ENCODE measurements around the gene PMM2. TPM values are rescaled to one million over a fixed set of nuclear protein-coding genes. Genes with fewer than 3 reads are reported as not detected.

PMM2 gene
- total and polyA plus RNA-seq, 12 donors: 7.4 to 81.1 (median 26.3) TPM

DNA sequence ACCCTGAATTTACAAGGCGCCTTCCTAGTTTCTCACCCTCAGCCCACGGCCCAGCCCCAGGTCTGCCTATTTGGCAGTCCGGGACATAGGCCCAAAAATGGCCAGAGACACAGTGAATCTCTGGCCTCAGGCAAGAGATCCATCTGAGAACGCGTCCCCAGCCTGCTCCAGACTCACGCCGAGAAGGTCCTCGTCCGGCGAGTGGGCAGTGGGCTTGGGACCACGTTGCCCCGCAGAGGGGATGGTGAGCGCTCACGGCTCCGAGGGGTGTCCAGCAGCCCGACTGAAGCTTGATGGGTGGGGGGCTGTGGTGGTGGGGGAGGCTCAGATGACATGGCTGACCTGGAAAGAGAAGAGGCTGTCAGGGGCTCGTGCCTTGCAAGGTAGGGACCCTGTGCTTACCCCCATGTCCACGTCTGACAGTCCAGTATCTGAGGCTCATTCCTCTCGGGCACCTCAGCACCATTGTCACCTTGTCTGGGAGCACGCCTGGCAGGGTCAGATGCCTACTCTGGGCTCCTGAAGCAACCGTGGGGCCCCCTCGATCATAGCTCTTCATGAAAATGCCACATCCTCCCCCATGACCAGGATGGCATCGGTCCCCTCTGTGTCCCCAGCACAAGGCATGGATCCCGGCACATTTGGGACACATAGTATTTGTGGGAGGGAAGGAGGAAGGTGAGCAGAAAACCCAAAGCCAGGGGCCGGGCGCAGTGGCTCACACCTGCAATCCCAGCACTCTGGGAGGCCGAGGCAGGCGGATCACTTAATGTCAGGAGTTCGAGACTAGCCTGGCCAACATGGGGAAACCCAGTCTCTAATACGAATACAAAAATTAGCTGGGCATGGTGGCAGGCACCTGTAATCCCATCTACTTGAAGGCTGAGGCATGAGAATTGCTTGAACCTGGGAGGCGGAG is 61.6 kb downstream of the PMM2 start:
- peak overlapping the region; percentile 53 to 91 (median 80) for H3K27ac ChIP-seq
- peak overlapping the region in 1 of 4 donors; percentile 13 for H3K4me3 ChIP-seq
- H3K36me3 ChIP-seq (replicated peaks in 1 of 2): peaks cover 0 to 44% of the 10 kb centered on the region in 2 donors
- H3K4me1 ChIP-seq (replicated peaks in 1 of 2): peaks cover 52 to 56% of the 10 kb centered on the region in 2 donors
- peak in 3 of 7 donors; percentile 14 to 36 (median 17) for DNase-seq
- intact Hi-C loops (cut with DNase I): no loop called here
- no peaks in the 10 kb centered on the region for H3K27me3 ChIP-seq
- no peaks in the 10 kb centered on the region for H3K9me3 ChIP-seq (replicated peaks in 1 of 3)
- no peak for TF ChIP-seq POLR2A (IDR thresholded peaks at IDR 0.05)
- TF ChIP-seq, protein P1, sequence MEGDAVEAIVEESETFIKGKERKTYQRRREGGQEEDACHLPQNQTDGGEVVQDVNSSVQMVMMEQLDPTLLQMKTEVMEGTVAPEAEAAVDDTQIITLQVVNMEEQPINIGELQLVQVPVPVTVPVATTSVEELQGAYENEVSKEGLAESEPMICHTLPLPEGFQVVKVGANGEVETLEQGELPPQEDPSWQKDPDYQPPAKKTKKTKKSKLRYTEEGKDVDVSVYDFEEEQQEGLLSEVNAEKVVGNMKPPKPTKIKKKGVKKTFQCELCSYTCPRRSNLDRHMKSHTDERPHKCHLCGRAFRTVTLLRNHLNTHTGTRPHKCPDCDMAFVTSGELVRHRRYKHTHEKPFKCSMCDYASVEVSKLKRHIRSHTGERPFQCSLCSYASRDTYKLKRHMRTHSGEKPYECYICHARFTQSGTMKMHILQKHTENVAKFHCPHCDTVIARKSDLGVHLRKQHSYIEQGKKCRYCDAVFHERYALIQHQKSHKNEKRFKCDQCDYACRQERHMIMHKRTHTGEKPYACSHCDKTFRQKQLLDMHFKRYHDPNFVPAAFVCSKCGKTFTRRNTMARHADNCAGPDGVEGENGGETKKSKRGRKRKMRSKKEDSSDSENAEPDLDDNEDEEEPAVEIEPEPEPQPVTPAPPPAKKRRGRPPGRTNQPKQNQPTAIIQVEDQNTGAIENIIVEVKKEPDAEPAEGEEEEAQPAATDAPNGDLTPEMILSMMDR (IDR thresholded peaks at IDR 0.05): no peak
- 90 to 93% (median 92%) methylated on average over 14 to 31 of the region's 31 CpGs for WGBS, 4 donors

DNA sequence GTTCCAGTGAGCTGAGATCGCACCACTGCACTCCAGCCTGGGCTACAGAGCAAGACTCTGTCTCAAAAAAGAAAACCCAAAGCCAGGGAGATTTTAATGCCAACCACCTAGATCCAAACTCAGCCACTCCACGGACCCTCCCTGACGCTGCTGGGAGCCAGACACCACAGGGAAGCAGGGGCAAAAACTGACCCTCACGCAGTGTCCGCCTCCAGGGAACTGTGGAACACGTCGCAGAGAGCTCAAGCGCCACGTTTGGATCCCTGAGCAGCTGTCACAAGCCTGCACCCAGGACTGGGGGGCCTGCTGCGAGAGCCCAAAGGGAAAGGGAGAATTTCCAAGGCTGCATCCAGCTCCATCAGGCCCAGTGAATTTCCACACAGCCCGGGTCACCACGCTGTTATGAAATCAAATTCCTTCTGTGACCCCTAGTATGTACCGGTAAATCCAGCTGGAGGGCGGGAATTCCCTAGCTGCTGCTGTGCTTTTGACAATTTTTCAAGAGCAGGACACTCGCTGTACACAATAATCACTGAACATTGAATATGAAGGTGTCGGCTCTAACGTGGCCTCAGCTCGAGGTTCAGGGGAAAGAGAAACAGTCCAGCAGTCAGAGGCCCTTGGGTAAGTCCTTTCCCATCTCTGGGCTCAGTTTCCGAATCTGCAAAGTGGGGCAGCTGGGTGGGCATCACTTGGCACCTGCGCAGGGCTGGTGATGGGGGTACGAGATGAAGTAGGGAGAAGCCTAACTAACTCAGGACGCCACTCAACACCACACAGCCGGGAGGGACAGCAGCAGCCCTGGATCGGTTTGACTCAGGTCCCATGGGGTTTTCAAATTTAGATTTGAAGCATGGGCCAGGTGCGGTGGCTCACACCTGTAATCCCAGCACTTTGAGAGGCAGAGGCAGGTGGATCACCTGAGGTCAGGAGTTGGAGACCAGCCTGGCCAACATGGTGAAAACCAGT is 62.6 kb downstream of the PMM2 start:
- TF ChIP-seq, protein P1 (IDR thresholded peaks at IDR 0.05): no peak
- peak in 1 of 2 donors; percentile 19 for TF ChIP-seq POLR2A (IDR thresholded peaks at IDR 0.05)
- Histone ChIP-seq H3K36me3 (replicated peaks in 1 of 2) (peaks cover 0 to 35% of the 10 kb centered on the region in 2 donors), H3K27ac (peak overlapping the region; percentile 53 to 91 (median 80)), H3K4me1 (replicated peaks in 1 of 2) (peaks cover 62 to 65% of the 10 kb centered on the region in 2 donors), H3K27me3 (no peaks in the 10 kb centered on the region), H3K9me3 (replicated peaks in 1 of 3) (no peaks in the 10 kb centered on the region), H3K4me3 (peak overlapping the region in 1 of 4 donors; percentile 13)
- WGBS, 4 donors: 48 to 55% (median 51%) methylated on average over 22 to 25 of the region's 25 CpGs
- peak in 6 of 7 donors; percentile 70 to 92 (median 89) for DNase-seq
- intact Hi-C loops (cut with DNase I): no loop called here

DNA sequence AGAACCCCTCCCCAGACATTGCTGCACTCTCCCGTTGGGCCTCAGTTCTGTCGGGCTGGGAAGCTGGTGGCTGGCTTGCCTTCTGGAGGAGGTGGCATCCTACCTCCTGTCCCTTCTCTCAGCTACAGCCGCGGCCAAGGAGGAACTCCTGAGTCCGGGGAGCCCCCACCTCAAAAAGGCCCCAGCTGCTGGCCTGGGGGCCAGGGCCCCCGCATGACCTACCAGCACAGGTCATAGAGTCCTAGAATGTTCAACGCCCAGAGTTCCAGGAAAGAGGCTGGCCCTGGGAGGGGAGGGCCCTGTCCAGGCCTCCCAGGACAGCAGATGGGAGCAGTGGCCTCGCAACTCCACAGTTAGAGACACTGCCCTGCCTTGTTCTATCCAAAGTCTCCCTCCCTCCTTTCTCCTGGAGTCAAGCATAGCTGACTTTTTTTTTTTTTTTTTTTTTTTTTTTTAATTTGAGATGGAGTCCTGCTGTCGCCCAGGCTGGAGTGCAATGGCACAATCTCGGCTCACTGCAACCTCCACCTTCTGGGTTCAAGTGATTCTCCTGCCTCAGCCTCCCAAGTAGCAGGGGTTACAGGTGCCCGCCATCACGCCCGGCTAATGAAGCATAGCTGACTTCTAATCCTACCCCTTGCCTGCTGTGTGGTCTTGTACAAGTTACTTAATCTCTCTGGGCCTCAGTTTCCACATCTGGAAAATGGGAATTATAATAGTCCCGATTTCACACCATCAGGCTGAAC is 64.1 kb downstream of the PMM2 start:
- H3K27ac ChIP-seq: peak overlapping the region; percentile 70 to 91 (median 87)
- H3K27me3 ChIP-seq: no peaks in the 10 kb centered on the region
- TF ChIP-seq, protein P1 (IDR thresholded peaks at IDR 0.05): no peak
- TF ChIP-seq POLR2A (IDR thresholded peaks at IDR 0.05): no peak
- no peaks in the 10 kb centered on the region for H3K9me3 ChIP-seq (replicated peaks in 1 of 3)
- intact Hi-C loops (cut with DNase I): no loop called here
- WGBS, 4 donors: 59 to 74% (median 64%) methylated on average over 5 to 14 of the region's 14 CpGs
- peaks cover 0 to 21% of the 10 kb centered on the region in 2 donors for H3K36me3 ChIP-seq (replicated peaks in 1 of 2)
- H3K4me1 ChIP-seq (replicated peaks in 1 of 2): peaks cover 76 to 78% of the 10 kb centered on the region in 2 donors
- peak overlapping the region in 1 of 4 donors; percentile 27 for H3K4me3 ChIP-seq
- DNase-seq: peak in 5 of 7 donors; percentile 42 to 79 (median 74)

Data from adrenal gland (tissue), 12 donors.